NCI-H187 treated with DMSO at 0.1 percent for 48 hours (cell line): ENCODE results near the gene SDCCAG8.

Source experiments
- DNase-seq: peaks from one replicate; lab custom pipeline; 2025; lab: John Stamatoyannopoulos, UW

The SDCCAG8 gene

GRCh38 chr1:243420946-243421685 is 165.3 kb downstream of the SDCCAG8 start:
- no peak for DNase-seq

- DNase-seq = peak; percentile 20
These were observed 165.9 kb downstream of the SDCCAG8 start for GRCh38 chr1:243421784-243422183.

GRCh38 chr1:243422362-243422761 is 166.5 kb downstream of the SDCCAG8 start:
- no peak for DNase-seq

GRCh38 chr1:243428084-243428483 is 172.2 kb downstream of the SDCCAG8 start:
- no peak for DNase-seq

- no peak for DNase-seq
These were observed 172.9 kb downstream of the SDCCAG8 start for GRCh38 chr1:243428617-243429342.

GRCh38 chr1:243431591-243431990 is 175.8 kb downstream of the SDCCAG8 start:
- DNase-seq = no peak

- no peak for DNase-seq
These were observed 176.3 kb downstream of the SDCCAG8 start for GRCh38 chr1:243432136-243432535.

- no peak for DNase-seq
These were observed 178.0 kb downstream of the SDCCAG8 start for GRCh38 chr1:243433737-243434370.

- DNase-seq = no peak
These were observed 178.8 kb downstream of the SDCCAG8 start for GRCh38 chr1:243434594-243434993.

GRCh38 chr1:243435836-243436235 is 180.0 kb downstream of the SDCCAG8 start:
- no peak for DNase-seq

GRCh38 chr1:243438146-243438545 is 182.3 kb downstream of the SDCCAG8 start:
- no peak for DNase-seq

GRCh38 chr1:243438815-243439214 is 183.0 kb downstream of the SDCCAG8 start:
- no peak for DNase-seq

- no peak for DNase-seq
These were observed 184.6 kb downstream of the SDCCAG8 start for GRCh38 chr1:243440406-243440805.

GRCh38 chr1:243441601-243442000 is 185.8 kb downstream of the SDCCAG8 start:
- DNase-seq = no peak

- no peak for DNase-seq
These were observed 187.7 kb downstream of the SDCCAG8 start for GRCh38 chr1:243443557-243443956.

- DNase-seq = no peak
These were observed 191.5 kb downstream of the SDCCAG8 start for GRCh38 chr1:243447347-243447746.

- no peak for DNase-seq
These were observed 192.0 kb downstream of the SDCCAG8 start for GRCh38 chr1:243447844-243448243.

- no peak for DNase-seq
These were observed 193.5 kb downstream of the SDCCAG8 start for GRCh38 chr1:243449373-243449772.

GRCh38 chr1:243452092-243452491 is 196.3 kb downstream of the SDCCAG8 start:
- no peak for DNase-seq

- no peak for DNase-seq
These were observed 198.6 kb downstream of the SDCCAG8 start for GRCh38 chr1:243454328-243454997.

- no peak for DNase-seq
These were observed 200.2 kb downstream of the SDCCAG8 start for GRCh38 chr1:243455760-243456651.
